IPS-18a (cell line): ENCODE results near the gene OR1F1.

Experiments
- H3K27ac ChIP-seq: one replicate; pipeline ENCODE4 v1.5.1; 2013; ENCODE audit warnings: low read length
- H3K27me3 ChIP-seq: one replicate; pipeline ENCODE4 v1.6.1; 2013; ENCODE audit warnings: mild to moderate bottlenecking, low read length; ENCODE audit not compliant: control insufficient read depth, insufficient read depth
- H3K36me3 ChIP-seq: one replicate; pipeline ENCODE4 v1.6.1; 2013; ENCODE audit warnings: low read depth, low read length; ENCODE audit not compliant: control insufficient read depth
- H3K4me1 ChIP-seq: one replicate; pipeline ENCODE4 v1.6.1; 2013; ENCODE audit warnings: low read depth, low read length; ENCODE audit not compliant: control insufficient read depth
- H3K4me3 ChIP-seq: one replicate; pipeline ENCODE4 v1.5.1; 2013; ENCODE audit warnings: low read length
- H3K9ac ChIP-seq: one replicate; pipeline ENCODE4 v1.6.1; 2013; ENCODE audit warnings: mild to moderate bottlenecking, low read length, moderate library complexity
- H3K9me3 ChIP-seq: one replicate; pipeline ENCODE4 v1.6.1; 2013; ENCODE audit warnings: low read depth, low read length; ENCODE audit not compliant: control insufficient read depth

The OR1F1 gene

DNA sequence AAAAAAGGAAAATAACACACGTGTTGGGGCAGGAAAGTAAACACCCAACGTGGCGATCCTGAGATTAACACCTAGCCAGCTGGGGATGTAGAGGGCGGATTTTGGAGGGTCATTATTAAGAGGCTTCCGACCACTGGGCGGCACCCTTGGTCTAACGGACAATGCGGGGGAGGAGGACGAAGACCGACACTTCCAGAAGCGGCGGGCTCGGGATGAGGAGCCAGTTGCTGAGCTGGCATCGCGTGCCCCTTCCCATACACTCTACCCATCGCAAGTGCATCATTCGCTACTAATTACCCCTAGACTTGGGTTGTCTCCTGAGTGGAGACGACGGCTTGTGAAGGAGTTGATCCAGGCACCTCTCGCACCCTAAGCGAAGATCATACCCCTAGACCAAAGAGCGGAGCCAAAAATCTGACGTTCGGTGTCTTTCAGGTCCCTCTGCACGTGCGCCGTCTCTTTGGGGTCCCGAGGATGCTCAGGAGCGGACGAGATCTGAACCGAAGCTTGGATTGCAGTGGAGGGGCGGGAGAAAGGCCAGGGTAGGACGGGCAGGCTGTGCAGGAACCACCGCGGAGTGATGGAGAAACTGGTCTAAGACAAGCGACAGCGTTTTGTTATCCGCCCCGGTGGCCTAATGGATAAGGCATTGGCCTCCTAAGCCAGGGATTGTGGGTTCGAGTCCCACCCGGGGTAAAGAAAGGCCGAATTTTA, 35.6 kb upstream of the OR1F1 start:
- Histone ChIP-seq H3K9me3 (no peaks in the 10 kb centered on the region), H3K4me3 (peak overlapping the region; percentile 67), H3K27me3 (peaks cover 21% of the 10 kb centered on the region), H3K27ac (no peak overlapping the region), H3K36me3 (no peaks in the 10 kb centered on the region), H3K9ac (no peak overlapping the region), H3K4me1 (no peaks in the 10 kb centered on the region)

DNA sequence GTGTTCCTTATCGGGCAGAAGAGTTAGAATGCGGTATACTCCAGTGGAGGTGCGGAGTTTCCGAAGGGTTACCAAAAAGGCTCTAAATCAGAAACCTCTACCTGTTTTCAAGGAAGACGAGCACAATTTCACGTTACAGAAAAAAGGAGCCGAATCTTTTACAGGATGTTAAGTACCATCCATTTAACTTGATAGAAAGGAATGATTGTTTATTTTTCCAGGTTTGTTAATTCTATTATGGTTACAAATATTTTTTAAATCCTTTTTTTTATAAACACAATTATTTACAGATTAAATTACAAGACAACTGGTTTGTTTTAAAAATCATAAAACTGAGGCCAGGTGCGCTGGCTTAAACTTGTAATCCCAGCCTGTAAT, 35.0 kb upstream of the OR1F1 start:
- H3K4me3 ChIP-seq, result peak overlapping the region; percentile 67
- H3K9ac ChIP-seq, result no peak overlapping the region
- no peak overlapping the region for H3K27ac ChIP-seq
- peaks cover 4% of the 10 kb centered on the region for H3K4me1 ChIP-seq
- H3K27me3 ChIP-seq, result peaks cover 21% of the 10 kb centered on the region
- no peaks in the 10 kb centered on the region for H3K9me3 ChIP-seq
- H3K36me3 ChIP-seq, result no peaks in the 10 kb centered on the region

DNA sequence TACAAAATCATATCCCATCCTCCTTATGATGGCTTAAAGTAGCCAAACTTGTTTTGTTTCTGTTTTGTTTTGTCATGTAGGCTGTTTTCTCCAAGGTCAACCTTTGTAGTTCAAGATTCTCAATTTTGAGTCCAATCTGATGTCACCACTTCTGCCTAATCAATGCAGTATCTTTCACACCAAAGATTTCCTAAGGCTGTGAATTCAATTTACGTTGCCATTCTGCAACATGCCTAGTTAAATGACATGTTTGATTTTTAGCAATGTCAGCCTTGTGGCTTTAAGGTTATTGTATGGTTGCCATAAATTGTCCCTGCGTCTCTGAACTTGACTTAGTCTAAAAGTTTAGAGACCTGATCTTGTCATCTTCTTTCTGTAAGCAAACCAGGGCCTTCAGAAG, 32.8 kb upstream of the OR1F1 start:
- H3K36me3 ChIP-seq, result no peaks in the 10 kb centered on the region
- H3K9ac ChIP-seq, result no peak overlapping the region
- H3K27ac ChIP-seq, result no peak overlapping the region
- no peak overlapping the region for H3K4me3 ChIP-seq
- peaks cover 4% of the 10 kb centered on the region for H3K4me1 ChIP-seq
- peaks cover 12% of the 10 kb centered on the region for H3K27me3 ChIP-seq
- H3K9me3 ChIP-seq, result no peaks in the 10 kb centered on the region

DNA sequence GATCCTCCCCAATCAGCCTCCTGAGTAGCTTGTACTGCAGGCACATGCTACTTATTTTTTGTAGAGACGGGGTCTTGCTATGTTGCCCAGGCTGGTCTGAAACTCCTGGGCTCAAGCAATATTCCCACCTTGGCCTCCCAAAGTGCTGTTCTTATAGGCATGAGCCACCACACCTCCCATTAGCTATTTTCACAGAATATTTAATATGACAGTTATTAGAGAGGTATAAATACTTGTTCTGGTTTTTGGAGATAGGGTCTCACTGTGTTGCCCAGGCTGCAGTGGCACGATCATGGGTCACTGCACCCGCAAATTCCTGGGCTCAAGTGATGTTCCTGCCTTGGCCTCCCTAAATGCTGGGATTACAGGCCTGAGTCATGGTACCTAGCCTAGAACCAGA, 32.0 kb upstream of the OR1F1 start:
- Histone ChIP-seq H3K4me3 (no peak overlapping the region), H3K4me1 (peaks cover 4% of the 10 kb centered on the region)

DNA sequence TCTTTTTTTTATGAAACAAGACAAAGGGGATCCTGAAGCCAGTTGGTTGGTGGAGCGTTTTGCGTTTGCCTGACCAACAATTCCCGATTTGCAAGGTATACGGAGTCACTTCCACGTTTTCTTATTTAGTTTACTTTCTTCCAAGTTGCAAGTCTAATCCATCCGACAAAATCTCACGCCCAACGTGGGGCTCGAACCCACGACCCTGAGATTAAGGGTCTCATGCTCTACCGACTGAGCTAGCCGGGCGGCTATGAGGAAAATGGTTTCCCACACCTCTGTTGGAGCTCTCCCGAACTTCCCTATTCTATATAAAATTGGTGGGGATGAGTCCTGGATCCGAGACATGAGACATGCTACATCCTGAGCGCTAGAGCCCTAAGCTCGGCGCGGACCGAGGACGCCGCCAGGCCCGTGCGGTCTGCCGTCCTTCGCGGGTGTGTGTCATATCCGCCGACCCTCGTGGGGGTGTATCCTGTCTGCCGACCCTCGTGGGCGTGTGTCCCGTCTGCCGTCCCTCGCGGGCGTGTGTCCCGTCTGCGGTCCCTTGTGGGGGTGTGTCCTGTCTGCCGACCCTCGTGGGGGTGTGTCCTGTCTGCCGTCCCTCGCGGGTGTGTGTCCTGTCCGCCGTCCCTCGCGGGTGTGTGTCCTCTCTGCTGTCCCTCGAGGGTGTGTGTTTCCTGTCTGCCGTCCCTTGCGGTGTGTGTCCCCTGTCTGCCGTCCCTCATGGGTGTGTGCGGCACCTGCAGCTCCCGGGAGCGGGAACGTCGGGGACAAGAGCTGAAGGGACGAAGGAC, 30.6 kb upstream of the OR1F1 start:
- Histone ChIP-seq H3K27ac (no peak overlapping the region), H3K4me1 (peaks cover 4% of the 10 kb centered on the region), H3K9ac (no peak overlapping the region)

More for the DNA sequence above, 32.0 kb upstream of the OR1F1 start:
- Histone ChIP-seq H3K27ac (no peak overlapping the region), H3K27me3 (peaks cover 12% of the 10 kb centered on the region), H3K9ac (no peak overlapping the region), H3K36me3 (no peaks in the 10 kb centered on the region), H3K9me3 (no peaks in the 10 kb centered on the region)

DNA sequence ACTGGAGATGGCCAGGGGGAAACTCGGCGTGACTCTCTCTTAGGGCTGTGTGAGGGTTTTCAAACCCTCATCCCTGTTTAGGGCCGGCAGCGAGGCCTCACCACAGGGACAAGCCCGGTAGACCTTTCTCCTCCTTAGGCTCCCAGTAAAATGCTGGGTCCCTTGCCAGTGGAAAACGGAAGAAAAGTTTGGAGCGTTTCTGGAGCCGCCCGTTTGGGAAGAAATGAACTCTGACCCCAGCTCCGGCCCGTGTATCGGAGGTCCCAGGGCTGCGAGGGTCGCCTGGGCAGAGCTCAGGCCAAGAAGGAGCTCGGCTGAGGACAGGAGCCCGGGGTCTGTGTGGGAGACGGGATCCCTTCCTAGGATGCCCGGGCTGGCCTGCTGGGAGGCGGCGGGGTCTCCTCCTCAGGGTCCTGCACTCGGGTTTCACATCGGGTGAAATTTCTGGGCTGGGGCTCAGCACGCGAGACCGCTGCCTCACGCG, 29.9 kb upstream of the OR1F1 start:
- no peaks in the 10 kb centered on the region for H3K36me3 ChIP-seq
- no peak overlapping the region for H3K27ac ChIP-seq
- peak overlapping the region; percentile 45 for H3K9ac ChIP-seq
- no peaks in the 10 kb centered on the region for H3K9me3 ChIP-seq
- peaks cover 4% of the 10 kb centered on the region for H3K4me1 ChIP-seq
- H3K27me3 ChIP-seq, result peaks cover 12% of the 10 kb centered on the region
- peak overlapping the region; percentile 85 for H3K4me3 ChIP-seq

More for the DNA sequence above, 30.6 kb upstream of the OR1F1 start:
- peaks cover 12% of the 10 kb centered on the region for H3K27me3 ChIP-seq
- peak overlapping the region; percentile 85 for H3K4me3 ChIP-seq
- no peaks in the 10 kb centered on the region for H3K9me3 ChIP-seq
- no peaks in the 10 kb centered on the region for H3K36me3 ChIP-seq

DNA sequence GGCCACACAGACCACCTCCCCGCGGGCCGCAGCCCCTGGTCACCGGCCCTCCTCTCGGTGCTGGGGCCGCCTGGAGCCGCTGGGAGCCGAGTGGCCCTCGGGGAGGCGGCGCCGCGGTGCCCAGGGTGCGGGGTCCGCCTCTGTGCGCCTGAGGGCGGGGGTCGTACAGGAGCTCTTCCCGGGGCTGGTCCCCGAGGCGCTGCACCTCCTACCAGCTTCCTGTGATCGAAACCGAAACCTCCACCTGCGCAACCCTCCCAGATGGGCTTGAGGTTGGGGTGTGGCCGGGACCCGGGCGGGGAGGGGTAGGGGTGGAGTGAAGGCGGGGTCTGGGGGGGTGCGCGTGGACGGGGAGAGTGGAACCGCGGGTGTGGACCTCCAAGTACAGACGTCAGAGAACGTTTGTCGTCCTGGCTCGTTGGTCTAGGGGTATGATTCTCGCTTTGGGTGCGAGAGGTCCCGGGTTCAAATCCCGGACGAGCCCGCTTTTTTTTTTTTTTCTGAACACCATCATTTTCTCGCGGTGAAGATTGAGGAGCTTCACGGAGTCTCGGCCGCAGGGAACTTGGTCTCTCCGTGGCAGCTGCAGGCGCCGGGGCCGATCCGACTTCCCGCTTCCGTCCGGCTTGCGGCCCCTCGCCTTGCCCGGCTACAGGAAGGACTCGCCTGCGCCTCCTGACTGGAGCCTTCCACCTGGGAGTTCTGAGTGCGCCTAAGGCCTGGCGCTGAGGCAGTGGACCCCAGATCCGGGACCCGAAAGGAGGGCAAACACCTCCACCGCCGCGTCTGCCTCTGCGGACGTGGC, 29.3 kb upstream of the OR1F1 start:
- no peaks in the 10 kb centered on the region for H3K36me3 ChIP-seq
- peaks cover 12% of the 10 kb centered on the region for H3K27me3 ChIP-seq
- peak overlapping the region; percentile 85 for H3K4me3 ChIP-seq
- peaks cover 4% of the 10 kb centered on the region for H3K4me1 ChIP-seq
- peak overlapping the region; percentile 60 for H3K9ac ChIP-seq
- no peaks in the 10 kb centered on the region for H3K9me3 ChIP-seq
- H3K27ac ChIP-seq, result no peak overlapping the region

DNA sequence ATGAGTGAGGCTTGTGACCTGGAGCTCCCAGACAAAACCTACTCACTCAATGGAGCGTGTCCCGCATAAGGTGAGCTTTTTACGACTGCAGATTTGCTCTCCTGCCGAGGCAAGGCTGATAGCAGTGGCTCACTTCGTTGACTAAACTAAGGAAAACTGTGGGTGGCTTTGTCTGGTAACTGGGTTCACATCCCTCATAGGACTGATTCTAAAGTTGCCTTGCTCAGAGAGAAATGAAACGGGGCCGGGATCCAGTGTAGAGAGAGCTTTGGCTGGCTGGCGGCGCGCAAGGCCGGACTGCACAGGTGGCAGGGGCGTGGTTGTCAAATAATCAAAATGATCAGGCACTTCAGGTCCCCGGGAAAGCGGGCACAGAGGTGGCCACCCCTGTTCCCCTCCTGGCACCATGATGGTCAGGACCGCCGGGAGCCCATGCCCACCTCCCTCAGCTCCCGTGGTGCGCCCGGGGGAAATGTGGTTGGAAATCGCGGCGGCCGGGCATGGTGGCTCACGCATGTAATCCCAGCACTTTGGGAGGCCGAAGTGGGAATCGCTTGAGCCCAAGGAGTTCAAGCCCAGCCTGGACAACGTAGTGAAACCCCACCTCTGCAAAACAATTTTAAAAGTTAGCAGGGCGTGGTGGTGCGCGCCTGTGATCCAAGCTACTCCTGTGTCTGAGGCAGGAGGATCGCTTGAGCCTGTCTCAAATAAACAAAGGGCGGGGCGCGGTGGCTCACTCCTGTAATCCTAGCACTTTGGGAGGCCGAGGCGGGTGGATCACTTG, 26.6 kb upstream of the OR1F1 start:
- H3K9ac ChIP-seq, result no peak overlapping the region
- H3K4me3 ChIP-seq, result no peak overlapping the region
- H3K9me3 ChIP-seq, result no peaks in the 10 kb centered on the region
- H3K27ac ChIP-seq, result no peak overlapping the region
- H3K36me3 ChIP-seq, result no peaks in the 10 kb centered on the region
- H3K4me1 ChIP-seq, result peaks cover 4% of the 10 kb centered on the region
- peaks cover 12% of the 10 kb centered on the region for H3K27me3 ChIP-seq

DNA sequence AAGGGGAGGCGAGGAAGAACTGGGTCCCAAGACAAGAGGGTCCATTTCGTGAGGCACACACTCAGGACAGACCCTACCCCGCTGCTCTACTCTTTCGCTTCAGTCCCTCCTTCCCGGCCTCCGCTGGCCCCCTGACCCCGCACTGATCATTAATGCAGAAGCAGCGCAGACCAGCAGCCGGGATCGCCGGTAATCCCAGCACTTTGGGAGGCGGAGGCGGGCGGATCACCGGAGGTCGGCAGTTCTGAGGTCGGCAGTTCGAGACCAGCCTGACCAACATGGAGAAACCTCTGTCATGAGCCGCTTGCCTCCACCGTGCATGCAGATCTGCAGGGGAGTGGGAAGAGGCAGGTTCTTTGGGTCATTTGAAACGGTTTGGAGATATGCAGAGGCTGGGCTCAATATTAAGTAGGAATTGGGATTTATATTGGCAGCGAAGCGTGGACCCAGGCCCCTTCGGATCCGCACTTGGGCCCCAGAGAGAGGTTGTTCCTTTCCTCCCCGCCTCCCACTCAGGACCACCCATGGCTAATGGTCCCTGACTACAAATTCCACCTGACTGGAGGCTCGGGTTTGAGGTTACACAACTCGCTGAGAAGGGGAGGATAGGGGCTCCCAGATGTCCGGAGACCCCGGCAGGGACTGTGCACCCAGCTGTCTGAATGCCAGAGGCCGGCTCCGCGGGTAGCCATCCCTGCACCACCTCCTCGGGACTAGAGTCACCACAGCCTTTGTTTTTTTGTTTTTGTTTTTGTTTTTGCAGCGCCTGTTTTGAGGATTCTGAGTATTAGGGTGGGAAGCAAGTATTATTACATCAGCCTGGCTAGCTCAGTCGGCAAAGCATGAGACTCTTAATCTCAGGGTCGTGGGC, 23.6 kb upstream of the OR1F1 start:
- Histone ChIP-seq H3K27ac (no peak overlapping the region), H3K27me3 (peaks cover 13% of the 10 kb centered on the region), H3K9me3 (no peaks in the 10 kb centered on the region), H3K36me3 (no peaks in the 10 kb centered on the region), H3K9ac (no peak overlapping the region), H3K4me1 (no peaks in the 10 kb centered on the region), H3K4me3 (no peak overlapping the region)

DNA sequence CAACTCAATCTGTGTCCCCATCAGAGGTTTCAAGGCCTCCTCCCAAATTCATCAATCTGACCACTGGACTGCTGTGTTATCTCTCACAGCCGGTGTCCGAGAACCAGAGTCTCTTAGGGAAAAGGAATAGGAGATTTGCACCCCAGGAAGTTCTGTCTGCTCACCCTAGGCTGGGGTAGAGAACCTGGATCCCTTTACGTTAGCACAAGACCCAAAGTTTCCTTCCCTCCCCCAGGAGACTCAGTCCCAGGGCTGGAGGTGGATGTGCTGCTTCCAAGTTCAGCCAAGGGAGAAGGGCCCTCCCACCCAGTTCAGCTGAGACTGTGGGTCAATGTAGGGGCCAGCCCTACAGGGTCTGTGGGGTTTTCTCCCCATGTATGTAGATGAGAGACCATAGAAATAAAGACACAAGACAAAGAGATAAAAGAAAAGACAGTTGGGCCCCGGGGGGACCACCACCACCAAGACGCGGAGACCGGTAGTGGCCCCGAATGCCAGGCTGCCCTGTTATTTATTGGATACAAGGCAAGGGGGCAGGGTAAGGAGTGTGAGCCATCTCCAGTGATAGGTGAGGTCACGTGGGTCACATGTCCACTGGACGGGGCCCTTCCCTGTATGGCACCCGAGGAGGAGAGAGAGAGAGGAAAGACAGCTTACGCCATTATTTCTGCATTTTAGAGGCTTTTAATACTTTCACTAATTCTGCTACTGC, 22.7 kb upstream of the OR1F1 start:
- no peaks in the 10 kb centered on the region for H3K9me3 ChIP-seq
- H3K27me3 ChIP-seq, result peaks cover 22% of the 10 kb centered on the region
- no peaks in the 10 kb centered on the region for H3K36me3 ChIP-seq
- H3K27ac ChIP-seq, result no peak overlapping the region
- no peak overlapping the region for H3K9ac ChIP-seq
- H3K4me3 ChIP-seq, result no peak overlapping the region
- no peaks in the 10 kb centered on the region for H3K4me1 ChIP-seq
